ENCODE data around the gene PHF12.

The PHF12 gene

DNA sequence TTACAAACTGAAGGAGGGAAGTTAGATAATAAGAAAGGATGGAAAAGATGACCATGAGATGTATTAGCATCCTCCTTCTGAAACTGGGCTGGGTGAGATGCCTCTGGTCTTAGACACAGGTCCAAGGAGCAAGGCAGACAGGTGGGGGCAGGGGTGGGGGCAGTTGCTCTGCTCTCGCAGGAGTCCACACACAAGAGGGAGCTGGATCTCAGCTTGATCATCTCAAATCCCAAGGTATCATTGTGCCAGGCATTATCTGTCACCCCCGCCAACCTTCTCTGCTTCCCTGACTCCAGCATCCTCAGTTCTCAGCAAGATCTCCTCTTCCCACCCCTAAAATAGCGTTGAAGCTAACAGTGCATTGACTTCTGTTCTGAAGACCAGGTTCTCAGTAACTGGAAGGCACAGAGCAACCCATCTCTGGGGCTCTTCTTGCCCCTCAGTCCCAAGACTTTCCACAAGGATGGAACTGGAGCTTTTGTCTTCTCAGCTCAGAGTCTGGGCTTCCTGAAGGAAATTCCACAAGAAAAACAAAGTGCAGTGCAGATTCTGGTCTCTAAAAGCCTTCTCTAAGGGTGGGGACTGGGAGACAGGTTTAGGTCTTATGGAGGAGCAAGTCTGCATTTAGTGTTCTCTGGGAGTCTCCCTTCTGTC is 55.4 kb downstream of the PHF12 start:
- peak overlapping the region; percentile 99 for H3K27ac ChIP-seq
- TF ChIP-seq CTCF (conservative IDR thresholded peaks at IDR 0.05) = no peak

GRCh38 chr17:28893248-28894183 is 57.8 kb downstream of the PHF12 start:
- H3K27ac ChIP-seq = peak overlapping the region; percentile 61

GRCh38 chr17:28892024-28892423 is 59.3 kb downstream of the PHF12 start:
- TF ChIP-seq CTCF (conservative IDR thresholded peaks at IDR 0.05) = no peak
- peak overlapping the region; percentile 61; the same call in 1 of the 2 replicates for H3K27ac ChIP-seq

DNA sequence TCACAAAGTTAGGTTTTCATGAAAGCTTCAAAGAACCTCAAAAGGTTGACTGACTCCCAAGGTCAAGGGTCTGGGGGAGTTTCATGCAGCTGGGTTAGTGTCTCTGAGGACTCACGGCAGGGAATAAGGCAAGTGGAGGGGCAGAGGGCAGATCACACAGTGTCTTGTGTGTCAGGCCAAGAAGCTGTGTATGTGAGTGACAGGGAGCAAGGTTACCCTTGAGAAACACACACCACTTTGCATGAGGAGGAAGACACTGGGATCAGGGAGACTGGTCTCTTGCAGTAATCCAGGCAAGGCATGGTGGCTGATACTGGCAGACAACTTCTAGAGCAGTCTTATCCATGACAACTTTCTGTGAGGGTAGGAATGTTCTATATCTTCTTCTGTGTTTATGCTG is 60.1 kb downstream of the PHF12 start:
- no peak for TF ChIP-seq CTCF (conservative IDR thresholded peaks at IDR 0.05)
- no peak overlapping the region for H3K27ac ChIP-seq

- H3K27ac ChIP-seq = no peak overlapping the region
- TF ChIP-seq CTCF (conservative IDR thresholded peaks at IDR 0.05) = no peak
These were observed 61.3 kb downstream of the PHF12 start for GRCh38 chr17:28889996-28890395.

DNA sequence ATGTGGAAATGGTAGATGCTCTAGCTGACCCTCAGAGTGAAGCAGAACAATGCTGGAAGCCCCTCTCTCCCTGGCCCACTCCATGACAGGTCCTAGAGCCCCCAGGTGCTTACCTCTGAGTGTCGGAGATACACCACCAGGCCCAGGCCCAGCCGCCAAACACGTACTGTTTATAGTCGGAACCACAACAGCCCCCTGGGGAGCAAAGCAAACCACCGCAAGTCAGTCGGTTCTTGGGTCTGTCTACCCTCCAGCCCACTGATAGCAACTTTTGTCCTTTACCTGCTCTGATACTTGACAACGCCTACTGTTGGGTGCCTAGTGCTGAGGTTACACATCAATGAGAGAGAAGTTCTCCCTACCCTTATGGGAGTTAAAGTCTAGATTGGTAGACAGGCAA is 62.5 kb downstream of the PHF12 start:
- TF ChIP-seq CTCF (conservative IDR thresholded peaks at IDR 0.05) = no peak
- H3K27ac ChIP-seq = no peak overlapping the region

DNA sequence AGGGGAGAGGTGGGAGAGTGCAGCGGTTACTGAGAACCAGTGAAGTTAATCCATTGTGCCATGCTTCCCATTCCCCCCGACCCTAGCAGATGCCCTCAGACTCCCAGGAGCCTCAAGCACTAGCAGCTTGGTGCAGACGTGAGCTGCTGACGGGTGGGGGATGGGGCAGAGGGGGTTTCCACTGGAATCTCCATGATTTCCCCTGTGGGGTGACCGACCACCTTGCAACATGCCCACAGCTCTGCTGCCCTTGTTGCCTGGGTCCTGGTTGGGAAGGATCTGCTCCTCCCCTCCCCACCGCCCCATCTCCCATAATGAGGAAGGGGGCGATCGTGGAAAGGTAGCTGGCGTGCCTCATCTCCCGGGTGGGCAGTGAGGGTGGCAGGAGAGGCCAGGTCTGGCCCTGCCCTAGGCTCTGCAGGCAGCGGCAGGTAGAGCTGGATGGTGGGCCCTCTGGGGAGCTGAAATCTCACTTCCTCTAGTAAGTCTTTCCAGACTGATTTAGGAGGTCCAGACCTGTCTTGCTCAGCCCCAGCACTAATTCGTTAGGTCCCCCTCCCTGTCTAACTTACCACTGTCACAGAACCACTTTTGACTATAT is 63.3 kb downstream of the PHF12 start:
- no peak for TF ChIP-seq CTCF (conservative IDR thresholded peaks at IDR 0.05)
- H3K27ac ChIP-seq = no peak overlapping the region

Measured in VCaP (cell line).